H9 (cell line): ENCODE measurements around the gene KLK13. TPM values are rescaled to one million over a fixed set of nuclear protein-coding genes. Genes with fewer than 3 reads are reported as not detected.
A peak's percentile ranks its signal among the peaks of the same experiment; 100 is the strongest.

Experiments
- DNase-seq: peaks from one replicate; pipeline ENCODE4 v3.0.0-alpha.2; 2017
- H2AFZ ChIP-seq: one replicate; pipeline ENCODE4 v1.6.1; 2013; ENCODE audit warnings: mild to moderate bottlenecking, low read length, control low read depth, moderate library complexity
- H2AK5ac ChIP-seq: 2 replicates; pipeline ENCODE4 v1.6.1; 2013; ENCODE audit warnings: low read length, control low read depth, mixed read lengths; ENCODE audit not compliant: insufficient read length
- H2BK120ac ChIP-seq: one replicate; pipeline ENCODE4 v1.6.1; 2013; ENCODE audit warnings: low read depth, mild to moderate bottlenecking, low read length, control low read depth, inconsistent platforms; ENCODE audit not compliant: poor library complexity, severe bottlenecking
- H2BK12ac ChIP-seq: 2 replicates; pipeline ENCODE4 v1.6.1; 2013; ENCODE audit warnings: low read length, control low read depth, mixed read lengths, low read depth; ENCODE audit not compliant: insufficient read length
- H2BK15ac ChIP-seq: 2 replicates; pipeline ENCODE4 v1.6.1; 2013; ENCODE audit warnings: low read depth, low read length, control low read depth
- H2BK20ac ChIP-seq: one replicate; pipeline ENCODE4 v1.6.1; 2013; ENCODE audit warnings: low read depth, mild to moderate bottlenecking, low read length, control low read depth, inconsistent platforms; ENCODE audit not compliant: poor library complexity, severe bottlenecking
- H2BK5ac ChIP-seq: 2 replicates; pipeline ENCODE4 v1.6.1; 2013; ENCODE audit warnings: low read length, control low read depth, mixed read lengths; ENCODE audit not compliant: insufficient read length
- H3K14ac ChIP-seq: 2 replicates; pipeline ENCODE4 v1.6.1; 2013; ENCODE audit warnings: low read length, control low read depth; ENCODE audit not compliant: insufficient read depth
- H3K18ac ChIP-seq: 2 replicates; pipeline ENCODE4 v1.6.1; 2013; ENCODE audit warnings: low read depth, mild to moderate bottlenecking, mixed read lengths, low read length, control low read depth; ENCODE audit not compliant: insufficient read length
- H3K23ac ChIP-seq: 2 replicates; pipeline ENCODE4 v1.6.1; 2013; ENCODE audit warnings: low read length, control low read depth, mixed read lengths, low read depth; ENCODE audit not compliant: insufficient read length
- H3K23me2 ChIP-seq: 2 replicates; pipeline ENCODE4 v1.6.1; 2013; ENCODE audit warnings: low read depth, mild to moderate bottlenecking, mixed read lengths, low read length, control low read depth; ENCODE audit not compliant: insufficient read length, poor library complexity, severe bottlenecking
- H3K27ac ChIP-seq: 2 replicates; pipeline ENCODE4 v1.5.1; 2013; ENCODE audit warnings: low read length, control low read depth, mixed read lengths, low read depth; ENCODE audit not compliant: insufficient read length
- H3K27me3 ChIP-seq: 2 replicates; pipeline ENCODE4 v1.6.1; 2013; ENCODE audit warnings: low read length, control low read depth, inconsistent platforms; ENCODE audit not compliant: insufficient read depth
- H3K4ac ChIP-seq: 2 replicates; pipeline ENCODE4 v1.6.1; 2013; ENCODE audit warnings: low read depth, mild to moderate bottlenecking, control low read depth, inconsistent platforms, low read length, moderate library complexity
- H3K4me1 ChIP-seq: 2 replicates; pipeline ENCODE4 v1.6.1; 2013; ENCODE audit warnings: low read length, control low read depth, inconsistent platforms; ENCODE audit not compliant: insufficient read depth
- H3K4me2 ChIP-seq: 2 replicates; pipeline ENCODE4 v1.6.1; 2013; ENCODE audit warnings: low read length, control low read depth, mixed read lengths; ENCODE audit not compliant: insufficient read length, insufficient read depth
- H3K56ac ChIP-seq: 2 replicates; pipeline ENCODE4 v1.6.1; 2013; ENCODE audit warnings: low read depth, mild to moderate bottlenecking, mixed read lengths, low read length, control low read depth; ENCODE audit not compliant: insufficient read length
- H3K79me1 ChIP-seq: 2 replicates; pipeline ENCODE4 v1.6.1; 2013; ENCODE audit warnings: low read depth, mild to moderate bottlenecking, moderate library complexity, low read length, control low read depth, inconsistent platforms; ENCODE audit not compliant: insufficient read depth, poor library complexity, severe bottlenecking
- H3K79me2 ChIP-seq: 2 replicates; pipeline ENCODE4 v1.6.1; 2013; ENCODE audit warnings: low read length, control low read depth, inconsistent platforms; ENCODE audit not compliant: insufficient read depth
- H3K9ac ChIP-seq: 2 replicates; pipeline ENCODE4 v1.6.1; 2013; ENCODE audit warnings: low read length, control low read depth, mixed read lengths; ENCODE audit not compliant: insufficient read length; ENCODE audit errors: extremely low read depth
- H3K9me3 ChIP-seq: one replicate; pipeline ENCODE4 v1.6.1; 2013; ENCODE audit warnings: low read depth, low read length, inconsistent platforms; ENCODE audit not compliant: control insufficient read depth
- H3T11ph ChIP-seq: one replicate; pipeline ENCODE4 v1.6.1; 2013; ENCODE audit warnings: mild to moderate bottlenecking, low read length, control low read depth, inconsistent platforms
- H4K20me1 ChIP-seq: one replicate; pipeline ENCODE4 v1.6.1; 2013; ENCODE audit not compliant: control insufficient read depth, insufficient read length, insufficient read depth
- H4K5ac ChIP-seq: 2 replicates; pipeline ENCODE4 v1.6.1; 2013; ENCODE audit warnings: low read depth, mild to moderate bottlenecking, mixed read lengths, low read length, control low read depth; ENCODE audit not compliant: insufficient read length
- H4K8ac ChIP-seq: replicated peaks from 2 replicates; pipeline ENCODE4 v1.6.1; 2013; ENCODE audit warnings: low read length, control low read depth, mixed read lengths, low read depth; ENCODE audit not compliant: insufficient read length
- H4K91ac ChIP-seq: 2 replicates; pipeline ENCODE4 v1.6.1; 2013; ENCODE audit warnings: low read depth, mild to moderate bottlenecking, moderate library complexity, mixed read lengths, low read length, control low read depth; ENCODE audit not compliant: insufficient read length
- H3K27ac Mint-ChIP-seq, 3 experiments: 2 replicates in 2 of 3; 3 replicates in 1 of 3; pipeline ENCODE4 v1.8.0; 2020 to 2021; ENCODE audit warnings: mixed read lengths in 3 of 3, mild to moderate bottlenecking in 1 of 3, moderate library complexity in 1 of 3
- H3K27me3 Mint-ChIP-seq: 2 replicates; pipeline ENCODE4 v1.8.0; 2021; ENCODE audit warnings: low read depth, mild to moderate bottlenecking, moderate library complexity, mixed read lengths
- H3K36me3 Mint-ChIP-seq, 3 experiments: 2 replicates in 2 of 3; 3 replicates in 1 of 3; pipeline ENCODE4 v1.8.0; 2020 to 2021; ENCODE audit warnings: low read depth in 3 of 3, mixed read lengths in 3 of 3; ENCODE audit not compliant: insufficient read depth in 1 of 3
- H3K4me1 Mint-ChIP-seq, 2 experiments: 2 replicates each; pipeline ENCODE4 v1.8.0; 2020; ENCODE audit warnings: mixed read lengths in 2 of 2
- H3K4me3 Mint-ChIP-seq, 2 experiments: 2 replicates in 1 of 2; 3 replicates in 1 of 2; pipeline ENCODE4 v1.8.0; 2020 to 2021; ENCODE audit warnings: mild to moderate bottlenecking in 2 of 2, mixed read lengths in 2 of 2, moderate library complexity in 1 of 2
- H3K9me3 Mint-ChIP-seq, 2 experiments: 2 replicates in 1 of 2; 3 replicates in 1 of 2; pipeline ENCODE4 v1.8.0; 2020; ENCODE audit warnings: mild to moderate bottlenecking in 2 of 2, mixed read lengths in 2 of 2, moderate library complexity in 1 of 2
- WGBS: extraction: QIAGEN DNeasy Blood & Tissue Kit; methylation state at CpG from one replicate; pipeline ENCODE4 v1.1.7; 2013; ENCODE audit warnings: missing lambda C conversion rate, low lambda C conversion rate, mixed read lengths; ENCODE audit not compliant: insufficient read length; ENCODE audit errors: extremely low coverage; 5-methylcytosine and 5-hydroxymethylcytosine counted together
- total RNA-seq: library from RNA; stranded (reverse); gene quantifications from 2 replicates; pipeline ENCODE4 v1.2.1, GENCODE V29; 2021
- TF ChIP-seq, protein P1 (sequence below): fragments of 200-600 bp; sonication (generic); conservative IDR thresholded peaks from 3 replicates; pipeline ENCODE4 v1.8.0; 2021; ENCODE audit warnings: antibody characterized with exemption, mild to moderate bottlenecking

Gene KLK13
- total RNA-seq, 1 experiment from 2014 or later, result 4.2 TPM

DNA sequence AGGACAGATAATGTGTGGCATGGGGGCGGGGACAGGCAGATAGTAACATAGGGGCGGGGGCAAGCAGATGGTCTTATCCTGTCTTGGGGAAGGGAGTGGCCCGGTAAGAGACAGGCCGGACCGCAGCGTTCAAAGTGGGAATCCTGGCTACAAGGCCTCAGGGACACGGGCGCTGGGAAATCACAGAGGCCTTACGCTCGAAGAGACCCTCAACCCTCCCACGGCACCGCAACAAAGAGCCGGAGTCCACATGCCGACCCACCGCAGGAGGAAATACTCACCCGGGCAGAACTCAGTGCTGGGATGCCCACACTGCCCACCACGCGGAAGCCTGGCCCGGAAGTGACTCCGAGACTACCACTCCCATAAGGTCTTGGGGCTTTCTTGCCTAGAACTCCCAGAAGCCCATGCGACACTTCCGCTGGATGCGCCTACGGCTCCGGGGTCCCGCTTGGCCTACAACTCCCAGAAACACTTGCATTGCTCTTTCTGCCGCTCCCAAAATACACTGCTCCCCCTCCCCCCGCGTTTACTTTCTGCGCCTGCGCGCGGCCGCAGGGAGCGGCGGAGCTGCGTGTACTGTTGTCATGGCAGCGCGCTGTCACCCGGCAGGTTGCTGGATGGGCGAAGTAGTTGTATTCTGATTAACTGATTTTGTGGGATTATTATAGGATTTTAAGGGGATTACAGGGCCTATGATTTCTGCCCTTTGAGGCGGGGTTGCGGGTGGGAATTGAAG lies 43.3 kb upstream of the KLK13 start, which contains the start of gene CTU1:
Gene CTU1 (minus strand): TSS at position 344 of the 739 bp plus-strand sequence. CDS start 3,840 bp downstream, outside the sequence.
- no peak within 1 kb of the TSS for H3K27ac ChIP-seq
- no peak within 1 kb of the TSS for H3K4ac ChIP-seq
- H3K79me2 ChIP-seq, result no peaks in the 10 kb centered on the region
- TF ChIP-seq, protein P1, sequence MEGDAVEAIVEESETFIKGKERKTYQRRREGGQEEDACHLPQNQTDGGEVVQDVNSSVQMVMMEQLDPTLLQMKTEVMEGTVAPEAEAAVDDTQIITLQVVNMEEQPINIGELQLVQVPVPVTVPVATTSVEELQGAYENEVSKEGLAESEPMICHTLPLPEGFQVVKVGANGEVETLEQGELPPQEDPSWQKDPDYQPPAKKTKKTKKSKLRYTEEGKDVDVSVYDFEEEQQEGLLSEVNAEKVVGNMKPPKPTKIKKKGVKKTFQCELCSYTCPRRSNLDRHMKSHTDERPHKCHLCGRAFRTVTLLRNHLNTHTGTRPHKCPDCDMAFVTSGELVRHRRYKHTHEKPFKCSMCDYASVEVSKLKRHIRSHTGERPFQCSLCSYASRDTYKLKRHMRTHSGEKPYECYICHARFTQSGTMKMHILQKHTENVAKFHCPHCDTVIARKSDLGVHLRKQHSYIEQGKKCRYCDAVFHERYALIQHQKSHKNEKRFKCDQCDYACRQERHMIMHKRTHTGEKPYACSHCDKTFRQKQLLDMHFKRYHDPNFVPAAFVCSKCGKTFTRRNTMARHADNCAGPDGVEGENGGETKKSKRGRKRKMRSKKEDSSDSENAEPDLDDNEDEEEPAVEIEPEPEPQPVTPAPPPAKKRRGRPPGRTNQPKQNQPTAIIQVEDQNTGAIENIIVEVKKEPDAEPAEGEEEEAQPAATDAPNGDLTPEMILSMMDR, result no peak
- no peak within 1 kb of the TSS for H4K91ac ChIP-seq
- DNase-seq, result peak; percentile 99
- no CpG with 5 or more reads among the region's 43 CpGs for WGBS
- peak within 1 kb of the TSS; percentile 56 for H3K18ac ChIP-seq
- H3K27me3 Mint-ChIP-seq, result peaks cover 12% of the 10 kb centered on the region
- H3K23me2 ChIP-seq, result peaks cover 6% of the 10 kb centered on the region
- H2BK15ac ChIP-seq, result no peak within 1 kb of the TSS
- H2AFZ ChIP-seq, result no peak within 1 kb of the TSS
- H3T11ph ChIP-seq, result no peak within 1 kb of the TSS
- H3K9me3 Mint-ChIP-seq, result no peaks in the 10 kb centered on the region; a peak in 1 of 5 replicates
- H2BK20ac ChIP-seq, result no peak within 1 kb of the TSS
- H3K9me3 ChIP-seq, result no peaks in the 10 kb centered on the region
- peaks cover 3% of the 10 kb centered on the region; the same call in 1 of the 2 replicates for H3K4me1 ChIP-seq
- H4K5ac ChIP-seq, result no peak within 1 kb of the TSS
- peak within 1 kb of the TSS; percentile 97 to 98 for H3K4me3 Mint-ChIP-seq
- H3K36me3 Mint-ChIP-seq, result peaks cover 0 to 7% (median 6%) of the 10 kb centered on the region in 3 experiments; a peak in 3 of 7 replicates
- no peak within 1 kb of the TSS for H3K23ac ChIP-seq
- peaks cover 8 to 9% of the 10 kb centered on the region in 2 experiments for H3K4me1 Mint-ChIP-seq
- peak within 1 kb of the TSS in 2 of 3 experiments; percentile 65 to 96; a peak in 3 of 7 replicates for H3K27ac Mint-ChIP-seq
- H2AK5ac ChIP-seq, result no peak within 1 kb of the TSS
- H3K4me2 ChIP-seq, result peak within 1 kb of the TSS; percentile 94
- no peaks in the 10 kb centered on the region for H3K79me1 ChIP-seq
- no peak within 1 kb of the TSS for H2BK12ac ChIP-seq
- H3K14ac ChIP-seq, result no peak within 1 kb of the TSS
- H3K27me3 ChIP-seq, result no peaks in the 10 kb centered on the region
- H2BK120ac ChIP-seq, result no peak within 1 kb of the TSS
- no peaks in the 10 kb centered on the region for H4K20me1 ChIP-seq
- peak within 1 kb of the TSS; percentile 40 for H3K9ac ChIP-seq
- H2BK5ac ChIP-seq, result no peak within 1 kb of the TSS
- no peak within 1 kb of the TSS for H4K8ac ChIP-seq
- H3K56ac ChIP-seq, result no peak within 1 kb of the TSS
